Left lung (tissue), 14 donors: ENCODE measurements around the gene IGLL1. TPM values are rescaled to one million over a fixed set of nuclear protein-coding genes. Genes with fewer than 3 reads are reported as not detected.
"Not testable (repeated sequence)": the region's sequence is repeated elsewhere in the genome, so short reads cannot be mapped to it uniquely, and the experiment has no call there.

Source experiments
- ATAC-seq: fragments of 200-7000 bp; cut with Tn5 transposase; one replicate; pipeline ENCODE4 v1.9.1; 2020; ENCODE audit warnings: moderate library complexity
- DNase-seq, 4 donors: peaks; one replicate each; pipeline ENCODE4 v3.0.0-alpha.2; 2013 to 2020
- H3K27ac ChIP-seq, 2 donors: fragments of 200-600 bp; sonication (generic) in 1 of 2; one replicate each; pipeline versions ENCODE4 v1.5.0 to v1.8.0; 2020 to 2021
- H3K27me3 ChIP-seq, 2 donors: fragments of 200-600 bp; sonication (generic) in 1 of 2; one replicate each; pipeline versions ENCODE4 v1.5.0 to v1.8.0; 2020 to 2021
- H3K36me3 ChIP-seq, 2 donors: fragments of 200-600 bp; sonication (generic) in 1 of 2; one replicate each; pipeline versions ENCODE4 v1.5.0 to v1.8.0; 2020 to 2021
- H3K4me1 ChIP-seq, 2 donors: fragments of 200-600 bp; one replicate each; pipeline ENCODE4 v1.8.0; 2021
- H3K4me3 ChIP-seq, 2 donors: fragments of 200-600 bp; sonication (generic) in 1 of 2; one replicate each; pipeline versions ENCODE4 v1.5.0 to v1.8.0; 2020 to 2021; ENCODE audit warnings: mild to moderate bottlenecking in 1 of 2
- H3K9me3 ChIP-seq, 2 donors: fragments of 200-600 bp; sonication (generic) in 1 of 2; one replicate each; pipeline versions ENCODE4 v1.5.0 to v1.8.0; 2020 to 2021
- CTCF ChIP-seq, 2 donors: fragments of 200-600 bp; sonication (generic) in 1 of 2; IDR thresholded peaks; one replicate each; pipeline versions ENCODE4 v1.5.0 to v1.8.0; 2021; ENCODE audit warnings: antibody characterized with exemption in 2 of 2
- intact Hi-C, 2 donors: fragments of 100-400 bp; cut with DNase I; formaldehyde crosslinking; loops; one replicate each; pipeline versions ENCODE4 v1.11.2 to v1.14.2; 2022
- long read RNA-seq, 12 donors: library from polyadenylated mRNA in 2 of 12; unstranded in 2 of 12; transcript quantifications; one replicate each; pipeline ENCODE4 v2.0.0 and lab custom pipeline, GENCODE V29; 2019 to 2026
- polyA plus RNA-seq, 6 donors: library from polyadenylated mRNA; unstranded; fragments of 120-200 nt; gene quantifications; one replicate each; pipeline ENCODE4 v1.2.1, GENCODE V29; 2013; ENCODE audit not compliant: insufficient read length in 6 of 6
- total RNA-seq, 2 donors: library from RNA; stranded (reverse); fragmentation: NEBNext Ultra II Directional; extraction: Animal tissue kit (Norgen Biotek cat#: 25700); gene quantifications; one replicate each; pipeline ENCODE4 v1.2.1, GENCODE V29; 2021
- donor health status: DM: no; HTN: yes; CAD: no.
- donor health status: DM: no; HTN: no; CAD: no.

Gene IGLL1
- total RNA-seq, result not detected
- polyA plus RNA-seq, result 1 to 10 TPM in 1 of 6 donors, under 1 TPM in 5; 0.39 to 1.6 (median 0.55) TPM
- long read RNA-seq, donor 1, transcript IGLL1-202 (3 exons, 901 nt), result major isoform, 10 of 15 reads
- long read RNA-seq, donor 1, partial matches to known transcripts, result 0 of 15 reads
- long read RNA-seq, donor 1, other reads (novel, unspliced or antisense), result 0 of 15 reads
- long read RNA-seq, donor 2, partial matches to known transcripts, result 0 of 1 reads
- long read RNA-seq, donor 2, other reads (novel, unspliced or antisense), result 0 of 1 reads
- long read RNA-seq, donor 3, partial matches to known transcripts, result 0 of 1 reads
- long read RNA-seq, donor 3, other reads (novel, unspliced or antisense), result 0 of 1 reads
- long read RNA-seq, donor 4, result 0 reads
- long read RNA-seq, donor 5, result 0 reads
- long read RNA-seq, donor 6, partial matches to known transcripts, result 0 of 1 reads
- long read RNA-seq, donor 6, other reads (novel, unspliced or antisense), result 0 of 1 reads
- long read RNA-seq, donor 7, partial matches to known transcripts, result 0 of 1 reads
- long read RNA-seq, donor 7, other reads (novel, unspliced or antisense), result 0 of 1 reads
- long read RNA-seq, donor 8, result 0 reads
- long read RNA-seq, donor 9, result 0 reads
- long read RNA-seq, donor 10, result 0 reads
- long read RNA-seq, donor 11, result 0 reads
- long read RNA-seq, donor 12, partial matches to known transcripts, result 0 of 1 reads
- long read RNA-seq, donor 12, other reads (novel, unspliced or antisense), result 0 of 1 reads

- Histone ChIP-seq H3K36me3 (no peaks in the 10 kb centered on the region), H3K27me3 (no peaks in the 10 kb centered on the region), H3K4me1 (no peaks in the 10 kb centered on the region), H3K9me3 (no peaks in the 10 kb centered on the region), H3K4me3 (no peak within 1 kb of the TSS), H3K27ac (no peak within 1 kb of the TSS)
- intact Hi-C loops, result no loop called here
- no peak for TF ChIP-seq CTCF (IDR thresholded peaks at IDR 0.05)
- ATAC-seq (no peak), DNase-seq (peak in 1 of 4 donors; percentile 53)
Measured at GRCh38 chr22:23579870-23580575, at the start of gene IGLL1. TSS of gene IGLL1 (minus strand) at chr22:23580290. CDS start at chr22:23580190, 100 bp downstream.

- intact Hi-C loops, H3K4me3 ChIP-seq, H3K27ac ChIP-seq: not testable (repeated sequence)
Measured at GRCh38 chr22:23628056-23628743, 48.1 kb upstream of the IGLL1 start.

GRCh38 chr22:23627401-23628055, 47.4 kb upstream of the IGLL1 start:
- H3K9me3 ChIP-seq, H3K4me1 ChIP-seq, H3K27ac ChIP-seq, H3K27me3 ChIP-seq, H3K36me3 ChIP-seq, intact Hi-C loops, H3K4me3 ChIP-seq: not testable (repeated sequence)
- ATAC-seq (peak; percentile 75), DNase-seq (peak in 1 of 4 donors; percentile 9)

More at GRCh38 chr22:23628056-23628743, 48.1 kb upstream of the IGLL1 start:
- DNase-seq, H3K36me3 ChIP-seq, H3K9me3 ChIP-seq, H3K27me3 ChIP-seq, H3K4me1 ChIP-seq, ATAC-seq: not testable (repeated sequence)

GRCh38 chr22:23626286-23626975, 46.3 kb upstream of the IGLL1 start:
- Histone ChIP-seq H3K9me3 (no peaks in the 10 kb centered on the region), H3K36me3 (peaks cover 0 to 8% of the 10 kb centered on the region in 2 donors), H3K27me3 (no peaks in the 10 kb centered on the region), H3K4me1 (no peaks in the 10 kb centered on the region), H3K4me3 (no peak overlapping the region), H3K27ac (no peak overlapping the region)
- DNase-seq, result no peak
- TF ChIP-seq CTCF (IDR thresholded peaks at IDR 0.05), result no peak
- no peak for ATAC-seq
- intact Hi-C loops, result no loop called here

GRCh38 chr22:23622634-23623033, 42.5 kb upstream of the IGLL1 start:
- Histone ChIP-seq H3K27ac (no peak overlapping the region), H3K9me3 (no peaks in the 10 kb centered on the region), H3K36me3 (peaks cover 0 to 8% of the 10 kb centered on the region in 2 donors), H3K4me3 (no peak overlapping the region), H3K27me3 (no peaks in the 10 kb centered on the region), H3K4me1 (no peaks in the 10 kb centered on the region)
- intact Hi-C loops, result no loop called here
- TF ChIP-seq CTCF (IDR thresholded peaks at IDR 0.05), result no peak
- DNase-seq, result no peak
- ATAC-seq, result no peak

GRCh38 chr22:23621916-23622315, 41.8 kb upstream of the IGLL1 start:
- H3K27me3 ChIP-seq, H3K4me1 ChIP-seq, DNase-seq, intact Hi-C loops, H3K4me3 ChIP-seq, H3K9me3 ChIP-seq, H3K36me3 ChIP-seq, ATAC-seq, H3K27ac ChIP-seq: not testable (repeated sequence)
